ENCODE measurements around the gene UBA3.

The UBA3 gene

GRCh38 chr3:69020857-69021256 is 59.3 kb downstream of the UBA3 start:
- TF ChIP-seq FOXP2 (optimal IDR thresholded peaks at IDR 0.05; ENCODE audit: borderline replicate concordance, extremely low read depth, extremely low read length, insufficient read depth) = no peak
- TF ChIP-seq POLR2AphosphoS5 (IDR thresholded peaks at IDR 0.05; ENCODE audit: low read depth, low read length) = no peak
- no peak for TF ChIP-seq TAF1 (IDR thresholded peaks at IDR 0.05; ENCODE audit: borderline replicate concordance, insufficient read depth, low read length)
- TF ChIP-seq SIN3A (IDR thresholded peaks at IDR 0.05; ENCODE audit: borderline replicate concordance, insufficient read depth, low read length) = no peak
- TF ChIP-seq, protein P1, sequence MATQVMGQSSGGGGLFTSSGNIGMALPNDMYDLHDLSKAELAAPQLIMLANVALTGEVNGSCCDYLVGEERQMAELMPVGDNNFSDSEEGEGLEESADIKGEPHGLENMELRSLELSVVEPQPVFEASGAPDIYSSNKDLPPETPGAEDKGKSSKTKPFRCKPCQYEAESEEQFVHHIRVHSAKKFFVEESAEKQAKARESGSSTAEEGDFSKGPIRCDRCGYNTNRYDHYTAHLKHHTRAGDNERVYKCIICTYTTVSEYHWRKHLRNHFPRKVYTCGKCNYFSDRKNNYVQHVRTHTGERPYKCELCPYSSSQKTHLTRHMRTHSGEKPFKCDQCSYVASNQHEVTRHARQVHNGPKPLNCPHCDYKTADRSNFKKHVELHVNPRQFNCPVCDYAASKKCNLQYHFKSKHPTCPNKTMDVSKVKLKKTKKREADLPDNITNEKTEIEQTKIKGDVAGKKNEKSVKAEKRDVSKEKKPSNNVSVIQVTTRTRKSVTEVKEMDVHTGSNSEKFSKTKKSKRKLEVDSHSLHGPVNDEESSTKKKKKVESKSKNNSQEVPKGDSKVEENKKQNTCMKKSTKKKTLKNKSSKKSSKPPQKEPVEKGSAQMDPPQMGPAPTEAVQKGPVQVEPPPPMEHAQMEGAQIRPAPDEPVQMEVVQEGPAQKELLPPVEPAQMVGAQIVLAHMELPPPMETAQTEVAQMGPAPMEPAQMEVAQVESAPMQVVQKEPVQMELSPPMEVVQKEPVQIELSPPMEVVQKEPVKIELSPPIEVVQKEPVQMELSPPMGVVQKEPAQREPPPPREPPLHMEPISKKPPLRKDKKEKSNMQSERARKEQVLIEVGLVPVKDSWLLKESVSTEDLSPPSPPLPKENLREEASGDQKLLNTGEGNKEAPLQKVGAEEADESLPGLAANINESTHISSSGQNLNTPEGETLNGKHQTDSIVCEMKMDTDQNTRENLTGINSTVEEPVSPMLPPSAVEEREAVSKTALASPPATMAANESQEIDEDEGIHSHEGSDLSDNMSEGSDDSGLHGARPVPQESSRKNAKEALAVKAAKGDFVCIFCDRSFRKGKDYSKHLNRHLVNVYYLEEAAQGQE (IDR thresholded peaks at IDR 0.05; ENCODE audit: insufficient read depth in 1 of 2, low read depth in 2 of 2, low read length in 2 of 2) = no peak

- TF ChIP-seq, protein P1 (IDR thresholded peaks at IDR 0.05; ENCODE audit: insufficient read depth in 1 of 2, low read depth in 2 of 2, low read length in 2 of 2) = no peak
- TF ChIP-seq POLR2AphosphoS5 (IDR thresholded peaks at IDR 0.05; ENCODE audit: low read depth, low read length) = no peak
- TF ChIP-seq TAF1 (IDR thresholded peaks at IDR 0.05; ENCODE audit: borderline replicate concordance, insufficient read depth, low read length) = no peak
- no peak for TF ChIP-seq FOXP2 (optimal IDR thresholded peaks at IDR 0.05; ENCODE audit: borderline replicate concordance, extremely low read depth, extremely low read length, insufficient read depth)
- no peak for TF ChIP-seq SIN3A (IDR thresholded peaks at IDR 0.05; ENCODE audit: borderline replicate concordance, insufficient read depth, low read length)
Measured at GRCh38 chr3:69020424-69020823, 59.7 kb downstream of the UBA3 start.

DNA sequence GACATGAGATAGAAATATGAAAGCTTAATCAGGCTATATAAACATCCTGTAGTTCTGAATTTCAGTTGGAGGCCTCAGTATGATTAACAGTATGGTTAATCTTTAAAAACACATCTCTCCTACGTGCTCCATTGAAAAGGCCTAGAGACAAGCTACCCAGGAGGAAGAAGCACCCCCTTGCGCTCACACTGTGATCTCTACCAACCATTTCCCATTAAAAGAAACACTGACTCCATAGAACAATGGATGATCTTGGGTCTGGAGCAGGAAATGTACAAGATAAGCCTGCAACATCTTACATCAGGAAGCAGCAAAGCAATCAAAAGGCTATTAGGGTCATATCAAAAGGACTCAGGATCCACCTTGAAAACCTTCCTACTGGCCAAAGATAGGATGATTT is 63.3 kb downstream of the UBA3 start:
- TF ChIP-seq, protein P1 (IDR thresholded peaks at IDR 0.05; ENCODE audit: insufficient read depth in 1 of 2, low read depth in 2 of 2, low read length in 2 of 2) = no peak
- TF ChIP-seq SIN3A (IDR thresholded peaks at IDR 0.05; ENCODE audit: borderline replicate concordance, insufficient read depth, low read length) (no peak), FOXP2 (optimal IDR thresholded peaks at IDR 0.05; ENCODE audit: borderline replicate concordance, extremely low read depth, extremely low read length, insufficient read depth) (no peak), POLR2AphosphoS5 (IDR thresholded peaks at IDR 0.05; ENCODE audit: low read depth, low read length) (no peak), TAF1 (IDR thresholded peaks at IDR 0.05; ENCODE audit: borderline replicate concordance, insufficient read depth, low read length) (no peak)

DNA sequence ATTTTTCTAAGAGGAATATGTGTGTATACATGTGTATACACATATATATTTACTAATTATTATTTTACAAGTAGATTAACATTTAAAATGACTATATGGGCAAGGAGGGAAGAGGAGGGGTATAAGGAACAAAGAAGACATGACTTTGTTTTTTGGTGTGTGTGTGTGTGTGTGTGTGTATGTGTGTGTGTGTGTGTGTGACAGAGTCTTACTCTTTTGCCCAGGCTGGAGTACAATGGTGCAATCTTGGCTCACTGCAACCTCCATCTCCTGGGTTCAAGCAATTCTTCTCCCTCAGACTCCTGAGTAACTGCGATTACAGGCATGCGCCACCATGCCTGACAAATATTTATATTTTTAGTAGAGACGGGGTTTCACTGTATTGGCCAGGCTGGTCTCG is 64.1 kb downstream of the UBA3 start:
- TF ChIP-seq FOXP2 (optimal IDR thresholded peaks at IDR 0.05; ENCODE audit: borderline replicate concordance, extremely low read depth, extremely low read length, insufficient read depth) = no peak
- no peak for TF ChIP-seq SIN3A (IDR thresholded peaks at IDR 0.05; ENCODE audit: borderline replicate concordance, insufficient read depth, low read length)
- TF ChIP-seq TAF1 (IDR thresholded peaks at IDR 0.05; ENCODE audit: borderline replicate concordance, insufficient read depth, low read length) = no peak
- TF ChIP-seq, protein P1 (IDR thresholded peaks at IDR 0.05; ENCODE audit: insufficient read depth in 1 of 2, low read depth in 2 of 2, low read length in 2 of 2) = no peak
- no peak for TF ChIP-seq POLR2AphosphoS5 (IDR thresholded peaks at IDR 0.05; ENCODE audit: low read depth, low read length)
